ENCODE measurements around the gene HECTD2. TPM values are rescaled to one million over a fixed set of nuclear protein-coding genes. Genes with fewer than 3 reads are reported as not detected.

Gene HECTD2
- total RNA-seq, 1 donor from 2014 or later: 6.0 TPM

DNA sequence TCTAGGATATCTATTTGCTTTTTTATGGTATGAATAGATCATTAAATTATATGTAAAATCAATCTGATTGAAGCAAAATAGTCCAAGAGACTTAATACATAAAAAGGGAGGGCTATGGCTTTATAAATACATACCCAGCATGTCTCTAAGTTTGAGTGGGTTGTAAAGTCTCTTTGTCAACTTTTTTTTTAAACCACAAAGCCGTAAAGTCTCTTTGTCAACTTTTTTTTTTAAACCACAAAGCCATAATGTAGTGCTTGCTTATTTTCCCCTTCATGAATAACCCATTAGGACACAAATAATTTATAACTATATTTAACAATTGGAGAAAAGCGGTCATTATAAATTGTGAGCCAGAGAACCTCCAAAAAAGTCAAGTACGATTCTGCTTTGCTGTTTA, 5.7 kb downstream of the HECTD2 start:
- intact Hi-C loops (cut with micrococcal nuclease): no loop called here
- TF ChIP-seq, protein P1, sequence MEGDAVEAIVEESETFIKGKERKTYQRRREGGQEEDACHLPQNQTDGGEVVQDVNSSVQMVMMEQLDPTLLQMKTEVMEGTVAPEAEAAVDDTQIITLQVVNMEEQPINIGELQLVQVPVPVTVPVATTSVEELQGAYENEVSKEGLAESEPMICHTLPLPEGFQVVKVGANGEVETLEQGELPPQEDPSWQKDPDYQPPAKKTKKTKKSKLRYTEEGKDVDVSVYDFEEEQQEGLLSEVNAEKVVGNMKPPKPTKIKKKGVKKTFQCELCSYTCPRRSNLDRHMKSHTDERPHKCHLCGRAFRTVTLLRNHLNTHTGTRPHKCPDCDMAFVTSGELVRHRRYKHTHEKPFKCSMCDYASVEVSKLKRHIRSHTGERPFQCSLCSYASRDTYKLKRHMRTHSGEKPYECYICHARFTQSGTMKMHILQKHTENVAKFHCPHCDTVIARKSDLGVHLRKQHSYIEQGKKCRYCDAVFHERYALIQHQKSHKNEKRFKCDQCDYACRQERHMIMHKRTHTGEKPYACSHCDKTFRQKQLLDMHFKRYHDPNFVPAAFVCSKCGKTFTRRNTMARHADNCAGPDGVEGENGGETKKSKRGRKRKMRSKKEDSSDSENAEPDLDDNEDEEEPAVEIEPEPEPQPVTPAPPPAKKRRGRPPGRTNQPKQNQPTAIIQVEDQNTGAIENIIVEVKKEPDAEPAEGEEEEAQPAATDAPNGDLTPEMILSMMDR (IDR thresholded peaks at IDR 0.05; ENCODE audit: borderline replicate concordance): no peak
- no peaks in the 10 kb centered on the region for H3K9me3 ChIP-seq (replicated peaks)
- H3K27me3 ChIP-seq (ENCODE audit: low read depth): no peaks in the 10 kb centered on the region
- H3K4me1 ChIP-seq: peaks cover 12% of the 10 kb centered on the region
- H3K36me3 ChIP-seq: no peaks in the 10 kb centered on the region
- H3K27ac ChIP-seq (replicated peaks): no peak overlapping the region
- no peak for DNase-seq
- H3K4me3 ChIP-seq: no peak overlapping the region

DNA sequence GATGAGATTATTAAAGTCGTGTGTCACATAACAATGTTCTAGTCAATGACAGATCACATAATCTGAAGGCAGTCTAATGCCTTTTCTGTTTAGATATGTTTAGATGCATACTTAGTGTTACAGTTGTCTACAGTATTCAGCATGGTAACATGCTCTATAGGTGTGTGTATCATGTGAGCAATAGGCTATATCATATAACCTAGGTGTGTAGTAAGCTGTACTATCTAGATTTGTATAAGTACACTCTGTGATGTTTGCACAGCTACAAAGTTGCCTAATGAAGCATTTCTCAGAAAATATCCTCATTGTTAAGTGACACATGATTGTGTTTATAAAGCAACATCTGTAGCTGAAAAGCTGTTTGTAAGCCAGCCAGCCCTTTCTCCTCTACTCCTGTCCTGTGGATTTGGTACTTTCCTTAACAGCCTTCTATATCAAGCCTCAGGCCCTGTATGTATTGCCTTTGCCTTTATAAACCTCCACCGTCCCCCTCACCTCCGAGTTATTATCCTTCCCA, 6.3 kb downstream of the HECTD2 start:
- Histone ChIP-seq H3K4me3 (no peak overlapping the region), H3K9me3 (replicated peaks) (no peaks in the 10 kb centered on the region), H3K27me3 (ENCODE audit: low read depth) (no peaks in the 10 kb centered on the region), H3K36me3 (no peaks in the 10 kb centered on the region), H3K4me1 (peaks cover 7% of the 10 kb centered on the region), H3K27ac (replicated peaks) (no peak overlapping the region)
- intact Hi-C loops (cut with micrococcal nuclease): no loop called here
- TF ChIP-seq, protein P1 (IDR thresholded peaks at IDR 0.05; ENCODE audit: borderline replicate concordance): no peak
- no peak for DNase-seq

DNA sequence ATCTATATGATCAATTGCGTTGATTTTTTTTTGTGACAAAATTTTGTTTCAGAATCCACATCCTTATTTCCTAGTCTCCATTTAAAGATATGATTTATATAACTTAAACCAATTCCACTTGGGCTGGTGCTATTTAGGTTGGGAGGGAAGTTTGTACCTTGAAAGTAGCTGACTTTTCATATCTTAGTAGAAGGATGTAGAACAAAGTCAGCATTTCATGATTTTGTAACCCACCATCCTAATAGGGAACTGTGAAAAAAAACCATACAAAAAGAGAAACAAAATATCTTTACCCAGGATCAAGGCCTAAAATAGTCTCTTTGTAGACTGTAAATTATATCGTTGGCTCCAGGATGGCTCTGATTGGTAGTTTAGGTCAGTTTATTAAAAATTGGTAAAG, 8.3 kb downstream of the HECTD2 start:
- intact Hi-C loops (cut with micrococcal nuclease): no loop called here
- Histone ChIP-seq H3K27ac (replicated peaks) (no peak overlapping the region), H3K9me3 (replicated peaks) (no peaks in the 10 kb centered on the region), H3K27me3 (ENCODE audit: low read depth) (no peaks in the 10 kb centered on the region), H3K4me1 (no peaks in the 10 kb centered on the region), H3K4me3 (no peak overlapping the region), H3K36me3 (no peaks in the 10 kb centered on the region)
- DNase-seq: no peak
- TF ChIP-seq, protein P1 (IDR thresholded peaks at IDR 0.05; ENCODE audit: borderline replicate concordance): no peak

DNA sequence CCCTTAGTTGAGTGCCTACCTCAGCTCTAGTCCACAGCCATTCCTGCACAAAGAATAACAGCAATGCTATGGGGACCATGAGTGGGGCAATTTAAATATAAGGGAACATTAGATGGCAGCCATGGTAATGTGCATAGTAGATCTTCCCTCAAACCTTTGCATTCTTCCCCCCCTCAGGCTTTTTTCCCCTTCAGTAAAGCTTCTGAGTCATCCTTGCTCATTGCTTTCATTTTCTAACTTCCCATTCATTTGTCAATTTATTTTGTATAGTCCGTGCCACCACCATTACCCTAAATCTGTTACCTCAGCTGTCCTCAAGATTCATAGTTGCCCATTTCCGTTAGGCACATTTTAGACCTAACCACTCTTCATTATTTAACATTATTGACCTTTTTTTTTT, 10.7 kb downstream of the HECTD2 start:
- H3K36me3 ChIP-seq: no peaks in the 10 kb centered on the region
- no peaks in the 10 kb centered on the region for H3K4me1 ChIP-seq
- TF ChIP-seq, protein P1 (IDR thresholded peaks at IDR 0.05; ENCODE audit: borderline replicate concordance): no peak
- no peaks in the 10 kb centered on the region for H3K9me3 ChIP-seq (replicated peaks)
- H3K4me3 ChIP-seq: no peak overlapping the region
- intact Hi-C loops (cut with micrococcal nuclease): no loop called here
- H3K27me3 ChIP-seq (ENCODE audit: low read depth): no peaks in the 10 kb centered on the region
- no peak overlapping the region for H3K27ac ChIP-seq (replicated peaks)
- no peak for DNase-seq

DNA sequence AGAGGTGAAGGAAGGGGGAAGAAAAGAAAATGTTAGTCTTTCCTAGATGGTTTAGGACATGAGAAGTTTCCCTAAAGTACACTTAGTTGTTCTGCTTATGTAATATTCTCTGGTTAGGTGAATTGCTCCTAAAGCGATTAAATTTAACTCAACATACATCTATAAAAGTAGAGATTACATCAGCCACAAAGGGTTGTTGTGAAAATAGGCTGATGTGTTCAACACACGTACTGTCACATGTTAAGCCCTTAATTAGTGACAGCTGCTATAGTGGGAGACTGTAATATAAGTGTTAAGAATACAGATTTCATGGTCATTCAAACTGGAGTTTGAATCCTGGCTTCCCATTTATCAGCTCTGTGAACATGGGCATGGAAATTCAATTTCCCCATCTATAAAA, 12.8 kb downstream of the HECTD2 start:
- no peak overlapping the region for H3K4me3 ChIP-seq
- H3K27me3 ChIP-seq (ENCODE audit: low read depth): no peaks in the 10 kb centered on the region
- no peaks in the 10 kb centered on the region for H3K4me1 ChIP-seq
- H3K36me3 ChIP-seq: peaks cover 3% of the 10 kb centered on the region
- H3K9me3 ChIP-seq (replicated peaks): no peaks in the 10 kb centered on the region
- H3K27ac ChIP-seq (replicated peaks): no peak overlapping the region
- no peak for DNase-seq
- intact Hi-C loops (cut with micrococcal nuclease): no loop called here
- TF ChIP-seq, protein P1 (IDR thresholded peaks at IDR 0.05; ENCODE audit: borderline replicate concordance): no peak
